GM12891 (cell line): ENCODE data around the gene TIMMDC1.

Source experiments
- DNase-seq: peaks from one replicate; pipeline ENCODE4 v3.0.0; 2011; ENCODE audit warnings: low spot score; ENCODE audit not compliant: insufficient read length
- FAIRE-seq: peaks from 2 replicates; lab custom pipeline; 2011; peaks lifted over from hg19 to GRCh38; lab: Jason Lieb, UNC
- PAX5 ChIP-seq: IDR thresholded peaks from 2 replicates; pipeline ENCODE4 v1.6.1; 2011; ENCODE audit warnings: low read length, moderate library complexity, mild to moderate bottlenecking; ENCODE audit not compliant: insufficient read depth, severe bottlenecking
- POLR2A ChIP-seq: IDR thresholded peaks from 2 replicates; pipeline ENCODE4 v1.6.1; 2011; ENCODE audit warnings: low read depth, low read length, control low read depth
- POLR2AphosphoS5 ChIP-seq: IDR thresholded peaks from 2 replicates; pipeline ENCODE4 v1.6.1; 2011; ENCODE audit warnings: low read depth, low read length, control low read depth
- POU2F2 ChIP-seq: IDR thresholded peaks from 2 replicates; pipeline ENCODE4 v1.6.1; 2011; ENCODE audit warnings: low read depth, mild to moderate bottlenecking, control low read depth, low read length, moderate library complexity
- SPI1 ChIP-seq: IDR thresholded peaks from 2 replicates; pipeline ENCODE4 v1.6.1; 2011; ENCODE audit warnings: low read depth, low read length, control low read depth
- TAF1 ChIP-seq: IDR thresholded peaks from 2 replicates; pipeline ENCODE4 v1.6.1; 2011; ENCODE audit warnings: low read depth, low read length, control low read depth

The TIMMDC1 gene

DNA sequence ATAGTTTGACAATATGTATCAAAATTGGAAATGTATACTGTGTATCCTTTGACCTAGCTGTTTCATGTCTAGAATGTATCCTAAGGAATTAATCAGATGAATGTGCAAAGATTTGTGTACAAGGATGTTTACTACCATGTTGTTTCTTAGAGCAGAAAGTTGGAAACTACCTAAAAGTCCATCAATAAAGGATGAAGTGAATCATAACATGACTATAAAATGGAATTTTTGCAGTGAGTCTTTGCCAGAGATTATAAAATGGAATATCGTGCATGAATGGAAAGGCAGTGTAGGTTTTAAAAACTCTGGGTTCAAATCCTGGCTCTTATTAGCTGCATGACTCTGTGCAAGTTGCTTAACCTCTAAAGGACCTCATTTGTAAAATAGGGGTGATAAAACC lies 15.2 kb upstream of the TIMMDC1 start:
- TF ChIP-seq SPI1 (no peak), POU2F2 (no peak), PAX5 (no peak), POLR2A (no peak), TAF1 (no peak), POLR2AphosphoS5 (no peak)
- FAIRE-seq (no peak), DNase-seq (no peak)

DNA sequence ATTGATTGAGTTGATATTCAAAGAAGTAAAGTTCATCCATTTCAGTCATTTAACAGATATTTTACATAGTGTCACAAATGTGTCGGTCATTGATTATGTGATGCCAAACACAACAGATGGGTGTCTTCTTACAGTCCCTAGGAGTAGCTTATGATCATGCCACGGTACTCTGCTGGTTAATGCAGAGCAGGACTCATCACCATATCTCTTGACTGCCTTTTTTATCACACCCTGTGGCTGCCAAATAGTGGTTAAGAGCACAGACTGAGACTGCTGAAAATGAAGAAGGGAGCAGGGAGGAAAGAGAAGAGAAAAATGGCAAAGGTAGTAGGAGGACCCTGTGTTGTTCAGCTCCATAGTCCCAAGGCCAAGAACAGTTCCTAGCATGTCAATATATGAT lies 12.8 kb upstream of the TIMMDC1 start:
- TF ChIP-seq POLR2AphosphoS5 (no peak), PAX5 (no peak), POU2F2 (no peak), SPI1 (no peak), POLR2A (no peak), TAF1 (no peak)
- FAIRE-seq (no peak), DNase-seq (no peak)

DNA sequence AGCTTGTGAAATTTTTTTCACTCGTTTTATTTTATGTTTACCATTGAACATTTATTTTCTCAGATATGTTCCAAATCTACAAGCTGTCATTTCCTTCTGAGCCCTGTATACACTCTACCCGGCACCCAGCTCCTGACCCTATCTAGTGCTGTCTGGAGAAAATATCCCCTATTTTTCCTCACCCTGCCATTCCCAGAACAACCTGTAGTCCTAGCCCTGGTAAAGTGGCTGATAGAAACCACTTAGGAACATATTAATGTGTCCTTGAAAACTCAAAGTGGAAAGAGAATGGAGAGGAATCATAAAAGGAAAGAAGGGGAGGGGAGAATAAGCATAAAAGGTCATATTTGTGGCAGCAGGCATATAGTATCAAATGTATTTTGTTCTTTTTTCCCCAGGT lies 8.2 kb upstream of the TIMMDC1 start:
- DNase-seq (no peak), FAIRE-seq (no peak)

DNA sequence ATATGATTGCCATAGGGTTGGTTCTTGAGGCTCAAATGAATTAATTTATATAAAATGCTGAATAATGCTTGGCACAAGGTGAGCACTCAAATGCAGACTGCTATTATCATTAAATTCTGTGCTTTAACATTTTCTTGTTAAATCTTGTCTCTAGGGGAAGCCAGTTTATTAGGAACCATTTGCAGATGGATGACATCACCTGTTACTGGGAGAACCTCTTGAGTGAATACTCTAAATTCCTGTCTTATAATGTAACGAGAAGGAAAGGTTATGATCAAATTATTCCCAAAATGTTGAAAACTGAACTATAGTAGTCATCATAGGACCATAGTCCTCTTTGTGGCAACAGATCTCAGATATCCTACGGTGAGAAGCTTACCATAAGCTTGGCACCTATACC lies 6.2 kb upstream of the TIMMDC1 start:
- FAIRE-seq (no peak), DNase-seq (no peak)
- TF ChIP-seq SPI1: no peak
- no peak for TF ChIP-seq TAF1
- TF ChIP-seq PAX5: no peak
- TF ChIP-seq POU2F2: no peak
- no peak for TF ChIP-seq POLR2A
- TF ChIP-seq POLR2AphosphoS5: no peak

More for the DNA sequence above, 8.2 kb upstream of the TIMMDC1 start:
- TF ChIP-seq POU2F2: no peak
- TF ChIP-seq SPI1: no peak
- TF ChIP-seq POLR2AphosphoS5: no peak
- no peak for TF ChIP-seq PAX5
- no peak for TF ChIP-seq TAF1
- no peak for TF ChIP-seq POLR2A

DNA sequence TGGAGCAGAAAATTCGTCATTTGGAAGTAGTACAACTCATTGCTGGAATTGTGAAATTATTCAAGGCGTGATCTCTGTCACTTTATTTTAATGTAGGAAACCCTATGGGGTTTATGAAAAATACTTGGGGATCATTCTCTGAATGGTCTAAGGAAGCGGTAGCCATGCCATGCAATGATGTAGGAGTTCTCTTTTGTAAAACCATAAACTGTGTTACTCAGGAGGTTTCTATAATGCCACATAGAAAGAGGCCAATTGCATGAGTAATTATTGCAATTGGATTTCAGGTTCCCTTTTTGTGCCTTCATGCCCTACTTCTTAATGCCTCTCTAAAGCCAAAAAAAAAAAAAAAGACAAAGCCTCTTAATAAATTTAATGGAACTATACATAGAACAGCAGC lies 5.5 kb upstream of the TIMMDC1 start:
- no peak for DNase-seq
- FAIRE-seq: no peak
- TF ChIP-seq TAF1: no peak
- TF ChIP-seq PAX5: no peak
- TF ChIP-seq POU2F2: no peak
- TF ChIP-seq POLR2A: no peak
- no peak for TF ChIP-seq SPI1
- no peak for TF ChIP-seq POLR2AphosphoS5

DNA sequence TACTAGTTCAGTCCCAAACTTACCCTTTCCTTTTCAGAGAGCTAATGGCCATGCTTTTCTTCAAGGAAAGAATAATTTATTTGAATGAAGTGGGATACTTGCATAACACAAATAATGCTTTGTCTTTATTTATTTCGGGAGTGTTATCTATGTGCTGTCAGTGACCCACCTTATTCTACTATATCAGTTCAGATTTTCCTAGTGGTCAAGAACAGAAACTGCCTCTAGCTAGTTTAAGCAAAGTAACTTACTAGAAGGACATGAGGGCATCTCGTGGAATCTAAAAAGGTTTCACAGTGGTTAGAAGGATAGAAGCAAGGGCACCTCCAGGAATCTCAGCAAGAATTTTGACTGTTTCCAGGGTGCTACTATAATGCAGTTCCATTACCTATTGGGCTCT lies 3.8 kb upstream of the TIMMDC1 start:
- DNase-seq (no peak), FAIRE-seq (no peak)
- no peak for TF ChIP-seq PAX5
- TF ChIP-seq POLR2AphosphoS5: no peak
- TF ChIP-seq SPI1: no peak
- TF ChIP-seq POLR2A: no peak
- no peak for TF ChIP-seq POU2F2
- no peak for TF ChIP-seq TAF1

DNA sequence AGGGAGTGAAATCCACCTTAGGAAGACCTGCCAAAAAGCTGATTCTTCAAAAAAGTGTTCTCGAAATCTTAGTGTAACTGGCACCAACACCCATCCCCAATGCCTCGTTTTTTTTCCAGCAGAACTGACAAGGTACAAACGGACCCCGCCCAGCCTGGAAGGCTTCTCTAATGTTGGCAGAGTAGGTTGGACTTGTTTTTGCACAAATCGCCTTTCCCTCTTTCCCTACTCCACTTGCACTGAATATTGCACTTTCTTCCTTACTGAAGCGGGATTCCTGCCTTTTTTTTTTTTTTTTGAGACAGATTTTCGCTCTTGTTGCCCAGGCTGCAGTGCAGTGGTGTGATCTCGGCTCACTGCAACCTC lies 544 bp upstream of the TIMMDC1 start:
- no peak for TF ChIP-seq POLR2A
- TF ChIP-seq TAF1: no peak
- TF ChIP-seq POLR2AphosphoS5: no peak
- TF ChIP-seq SPI1: no peak
- TF ChIP-seq PAX5: no peak
- TF ChIP-seq POU2F2: no peak
- no peak for FAIRE-seq
- DNase-seq: no peak

DNA sequence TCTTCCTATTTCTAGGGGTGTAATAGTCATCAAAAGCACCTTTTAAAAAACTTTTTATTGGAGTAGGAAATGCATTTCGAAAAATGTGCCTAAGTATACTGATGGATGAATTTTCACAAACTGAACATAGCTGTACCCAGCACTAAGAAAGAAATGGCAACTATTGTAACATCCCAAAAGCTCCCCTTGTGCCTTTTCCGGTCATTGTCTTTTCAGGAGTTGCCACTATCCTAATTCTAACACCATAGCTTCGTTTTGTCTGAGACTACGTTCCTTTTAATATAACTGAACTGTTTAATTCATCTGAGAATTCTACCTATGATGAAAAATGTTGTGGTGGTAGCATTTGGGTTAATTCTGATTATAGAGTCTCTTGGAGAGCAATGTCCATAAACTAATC lies 1.9 kb downstream of the TIMMDC1 start:
- DNase-seq: no peak
- TF ChIP-seq POLR2AphosphoS5 (no peak), SPI1 (no peak), PAX5 (no peak), POLR2A (no peak), POU2F2 (no peak), TAF1 (no peak)
- FAIRE-seq: no peak

DNA sequence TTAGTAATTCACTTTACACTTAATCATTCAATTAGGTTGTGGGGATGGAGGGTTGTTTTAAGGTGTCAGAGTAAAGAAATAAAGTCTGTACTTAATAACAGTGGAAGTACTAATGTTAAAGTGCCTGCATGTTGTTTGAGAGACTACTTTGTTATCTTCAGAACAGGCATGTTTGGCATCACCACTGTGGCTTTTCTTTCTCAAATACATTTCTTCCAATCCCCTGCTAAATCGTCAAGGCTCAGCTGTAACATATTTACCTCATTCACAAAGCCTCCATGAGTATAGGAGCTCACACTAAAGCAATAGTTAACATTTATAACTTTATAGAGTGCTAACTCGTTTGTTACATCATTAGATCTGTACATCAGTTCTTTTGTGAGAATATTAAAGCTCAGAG lies 2.6 kb downstream of the TIMMDC1 start:
- no peak for TF ChIP-seq PAX5
- no peak for TF ChIP-seq TAF1
- no peak for TF ChIP-seq POLR2AphosphoS5
- TF ChIP-seq POLR2A: no peak
- no peak for TF ChIP-seq POU2F2
- TF ChIP-seq SPI1: no peak
- no peak for DNase-seq
- no peak for FAIRE-seq

DNA sequence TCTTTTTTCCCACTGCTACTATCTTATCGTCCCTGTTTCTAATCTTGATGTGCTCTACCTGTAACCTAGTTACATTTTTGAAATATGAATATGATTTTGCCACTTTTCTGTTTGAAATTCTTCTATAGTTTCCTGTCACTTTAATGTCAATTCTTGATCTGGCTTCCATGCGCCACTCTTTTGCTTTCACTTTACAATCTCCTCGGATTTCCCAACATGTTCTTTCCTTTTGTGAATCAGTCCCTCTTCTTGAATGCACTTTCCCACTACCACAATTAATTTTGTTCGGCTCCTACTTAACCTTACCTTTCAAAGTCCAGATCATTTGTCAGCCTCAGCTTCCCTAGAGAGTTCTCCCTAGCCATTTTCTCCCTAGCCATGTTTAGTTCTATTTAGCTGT lies 8.3 kb downstream of the TIMMDC1 start:
- TF ChIP-seq SPI1 (no peak), POLR2AphosphoS5 (no peak), POLR2A (no peak), TAF1 (no peak), POU2F2 (no peak), PAX5 (no peak)
- no peak for FAIRE-seq
- DNase-seq: no peak

DNA sequence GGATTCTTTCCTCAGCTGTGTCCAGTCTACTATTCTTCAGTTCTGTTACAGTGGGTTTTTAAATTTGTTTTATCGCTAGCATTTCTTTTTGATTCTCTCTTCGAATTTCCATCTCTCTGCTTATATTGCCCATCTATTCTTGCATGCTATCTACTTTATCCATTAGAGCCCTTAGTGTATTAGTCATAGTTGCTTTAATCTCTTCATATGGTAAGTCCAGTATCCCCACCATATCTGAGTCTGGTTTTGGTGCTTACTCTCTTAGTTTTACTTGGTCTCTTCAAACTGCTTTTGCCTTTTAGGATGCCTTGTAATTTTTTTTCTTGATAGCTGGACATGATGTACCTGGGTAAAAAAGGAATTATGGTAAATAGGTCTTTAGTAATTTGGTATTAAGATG lies 9.1 kb downstream of the TIMMDC1 start:
- TF ChIP-seq SPI1 (no peak), TAF1 (no peak), POU2F2 (no peak), POLR2A (no peak), PAX5 (no peak), POLR2AphosphoS5 (no peak)
- no peak for FAIRE-seq
- DNase-seq: no peak
